Measurements from ENCODE around the gene MOB3A.

DNA sequence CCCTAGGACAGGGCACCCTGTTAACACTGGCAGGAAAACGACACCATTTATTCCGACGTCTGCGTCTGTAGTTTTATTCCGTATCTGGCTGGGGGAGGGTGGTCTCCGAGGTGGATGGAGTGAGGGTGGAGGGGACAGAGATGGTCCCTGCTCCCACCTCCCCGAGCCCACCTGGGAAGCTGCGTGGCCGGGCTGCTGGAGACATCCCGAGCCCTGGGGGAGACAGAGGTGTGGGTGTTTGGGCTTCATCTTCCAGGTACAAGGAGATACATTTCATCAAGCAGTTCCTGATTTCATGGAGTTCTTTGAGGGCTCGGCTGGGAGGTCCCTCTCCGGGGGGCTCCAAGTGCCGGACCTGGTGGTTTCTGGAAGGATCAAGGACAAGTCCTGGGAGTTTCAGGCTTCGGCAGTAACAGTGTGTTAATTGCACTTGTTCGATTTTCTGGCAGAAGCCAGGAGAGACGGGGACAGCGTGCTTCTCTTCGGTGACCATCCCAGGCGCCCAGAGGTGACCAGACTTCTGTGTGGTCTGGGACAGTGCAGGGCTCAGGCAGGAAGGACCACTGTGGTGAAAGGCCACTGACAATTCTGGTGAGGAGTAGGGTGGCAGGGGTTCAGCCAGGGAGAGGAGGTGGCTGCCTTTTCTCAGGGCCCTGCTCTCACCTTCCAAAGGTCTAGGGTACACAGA lies 25.0 kb downstream of the MOB3A start:
- TF ChIP-seq RAD21 (IDR thresholded peaks at IDR 0.05) (no peak), CTCF (IDR thresholded peaks at IDR 0.05; ENCODE audit: low read depth, low read length, missing input control) (no peak), FOXA1 (IDR thresholded peaks at IDR 0.05) (no peak), ZBTB33 (IDR thresholded peaks at IDR 0.05) (no peak), TAF1 (conservative IDR thresholded peaks at IDR 0.05) (no peak), JUND (IDR thresholded peaks at IDR 0.05) (no peak)
- TF ChIP-seq, protein P1, sequence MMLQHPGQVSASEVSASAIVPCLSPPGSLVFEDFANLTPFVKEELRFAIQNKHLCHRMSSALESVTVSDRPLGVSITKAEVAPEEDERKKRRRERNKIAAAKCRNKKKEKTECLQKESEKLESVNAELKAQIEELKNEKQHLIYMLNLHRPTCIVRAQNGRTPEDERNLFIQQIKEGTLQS (IDR thresholded peaks at IDR 0.05) = no peak
